GM19025 (cell line): Measurements from ENCODE around the gene HNRNPUL2.

Experiments
- ATAC-seq: cut with Tn5 transposase; IDR thresholded peaks from one replicate; pipeline ENCODE4 v1.9.1; 2021; ENCODE audit warnings: mild to moderate bottlenecking, low read depth, moderate library complexity; ENCODE audit not compliant: unreplicated experiment

HNRNPUL2 gene

GRCh38 chr11:62727872-62728170 lies 564 bp upstream of the HNRNPUL2 start:
- ATAC-seq, result peak; percentile 43

DNA sequence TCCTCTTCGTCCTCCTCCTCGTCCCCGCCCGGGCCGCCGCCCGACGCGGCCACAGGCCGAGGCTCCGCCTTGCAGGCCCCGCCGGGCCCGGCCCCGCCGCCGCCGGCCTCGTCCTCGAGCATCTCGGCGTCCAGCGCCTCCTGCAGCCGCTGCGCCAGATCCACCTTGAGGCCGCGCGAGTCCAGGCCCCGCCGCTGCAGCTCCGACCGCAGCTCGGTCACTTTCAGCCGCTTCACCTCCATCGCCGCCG lies 417 bp downstream of the HNRNPUL2 start:
- no peak for ATAC-seq

DNA sequence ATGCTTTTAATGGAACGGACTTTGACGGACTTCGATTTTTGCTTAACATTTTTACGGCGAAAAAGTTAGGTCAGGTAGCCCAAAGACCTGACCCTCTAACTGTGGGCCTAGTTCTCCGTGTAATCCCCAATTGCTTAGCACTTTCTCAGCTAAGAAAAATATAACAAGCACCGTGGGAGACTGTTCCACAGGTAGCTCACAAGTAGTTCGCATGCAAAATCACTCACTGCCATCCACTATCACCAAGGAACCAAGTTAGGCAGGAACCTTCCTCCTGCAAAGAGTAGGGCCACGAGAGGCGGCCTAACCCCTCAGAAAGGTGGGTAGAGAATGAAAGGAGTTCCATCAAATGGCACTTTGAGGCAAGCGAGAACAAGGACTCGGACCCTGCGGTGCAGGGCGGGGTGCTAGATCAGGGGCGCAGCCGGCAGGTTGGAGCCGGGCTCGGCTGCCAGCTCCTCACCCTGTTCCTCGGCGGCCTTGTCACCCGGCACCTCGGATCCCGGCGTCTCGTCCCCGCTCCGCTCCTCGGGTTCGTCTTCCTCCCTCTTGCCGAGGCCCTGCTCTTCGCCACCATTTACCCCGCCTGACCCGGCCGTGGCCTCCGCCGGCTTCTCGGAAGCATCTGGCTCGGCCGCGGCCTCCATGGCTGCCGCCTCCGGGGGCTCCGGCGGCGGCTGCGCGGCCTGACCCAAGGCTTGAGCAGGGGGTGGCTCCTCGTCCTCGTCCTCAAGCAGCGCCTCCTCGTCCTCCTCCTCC lies 922 bp downstream of the HNRNPUL2 start:
- ATAC-seq, result no peak

DNA sequence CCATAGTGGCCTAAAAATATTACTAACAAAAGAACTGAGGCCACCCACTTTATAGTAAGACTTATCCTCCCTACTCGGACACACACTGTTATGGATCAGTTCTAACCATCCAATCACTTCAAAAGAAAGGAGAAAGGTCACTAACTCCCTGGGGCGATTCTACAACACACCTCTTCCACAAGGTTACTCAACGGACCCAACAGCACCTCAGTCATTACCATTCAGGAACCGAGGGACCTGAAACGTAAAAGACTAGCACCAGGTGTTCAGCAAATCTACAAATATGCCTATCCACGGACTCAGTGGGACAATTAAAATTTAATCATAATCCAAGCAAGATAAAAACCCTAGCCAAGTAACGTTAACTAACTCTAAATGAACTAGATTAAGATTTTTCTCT lies 1.6 kb downstream of the HNRNPUL2 start:
- no peak for ATAC-seq

DNA sequence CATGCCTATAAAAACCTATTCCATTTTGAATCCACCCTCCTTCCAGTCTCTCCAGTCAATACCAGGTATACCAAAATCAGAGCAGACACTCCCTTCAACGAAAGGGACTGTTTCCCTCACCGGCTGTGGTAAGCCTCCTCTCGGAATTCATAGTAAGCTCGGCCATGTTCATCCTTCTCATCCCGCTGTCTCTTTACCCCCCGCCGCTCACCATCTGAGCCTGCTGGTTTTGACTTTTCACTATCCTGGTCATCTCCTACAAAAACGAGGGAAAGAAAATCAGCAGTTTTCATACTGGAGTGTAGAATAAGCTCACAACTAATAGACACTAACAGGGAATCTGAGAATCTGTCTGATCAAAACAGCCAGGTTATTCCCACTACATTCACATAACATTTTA lies 3.1 kb downstream of the HNRNPUL2 start:
- no peak for ATAC-seq

- ATAC-seq, result no peak
Measured at GRCh38 chr11:62721994-62722393, 5.3 kb downstream of the HNRNPUL2 start.

DNA sequence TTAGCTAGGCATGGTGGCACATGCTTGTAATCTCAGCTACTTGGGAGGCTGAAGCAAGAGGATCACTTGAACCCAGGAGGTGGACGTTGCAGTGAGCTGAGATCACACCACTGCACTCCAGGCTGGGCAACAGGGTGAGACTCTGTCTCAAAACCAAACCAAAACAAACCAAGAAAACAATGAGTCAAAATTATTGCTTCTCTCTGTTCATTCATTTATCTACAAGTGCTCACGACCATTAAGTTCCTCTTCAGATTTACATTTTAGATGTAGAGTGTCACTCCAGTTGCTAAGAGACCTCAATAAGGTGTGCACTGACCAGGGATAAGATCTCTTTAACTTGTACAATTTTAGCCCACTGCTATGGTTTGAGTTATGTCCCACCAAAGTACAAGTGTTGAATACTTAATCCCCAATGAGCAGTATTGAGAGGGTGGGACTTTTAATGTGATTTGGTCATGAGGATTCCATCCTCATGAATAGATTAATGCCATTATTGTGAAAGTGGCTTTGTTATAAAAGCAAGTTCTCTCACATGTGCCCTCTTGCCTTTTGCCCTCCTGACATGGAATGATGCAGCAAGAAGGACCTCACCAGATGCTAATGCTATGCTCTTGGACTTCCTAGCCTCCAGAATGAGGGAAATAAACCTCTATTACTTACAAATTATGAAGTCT lies 7.8 kb downstream of the HNRNPUL2 start:
- ATAC-seq, result no peak

- ATAC-seq, result no peak
Measured at GRCh38 chr11:62716816-62717215, 10.4 kb downstream of the HNRNPUL2 start.

- no peak for ATAC-seq
Measured at GRCh38 chr11:62716206-62716605, 11.1 kb downstream of the HNRNPUL2 start.

DNA sequence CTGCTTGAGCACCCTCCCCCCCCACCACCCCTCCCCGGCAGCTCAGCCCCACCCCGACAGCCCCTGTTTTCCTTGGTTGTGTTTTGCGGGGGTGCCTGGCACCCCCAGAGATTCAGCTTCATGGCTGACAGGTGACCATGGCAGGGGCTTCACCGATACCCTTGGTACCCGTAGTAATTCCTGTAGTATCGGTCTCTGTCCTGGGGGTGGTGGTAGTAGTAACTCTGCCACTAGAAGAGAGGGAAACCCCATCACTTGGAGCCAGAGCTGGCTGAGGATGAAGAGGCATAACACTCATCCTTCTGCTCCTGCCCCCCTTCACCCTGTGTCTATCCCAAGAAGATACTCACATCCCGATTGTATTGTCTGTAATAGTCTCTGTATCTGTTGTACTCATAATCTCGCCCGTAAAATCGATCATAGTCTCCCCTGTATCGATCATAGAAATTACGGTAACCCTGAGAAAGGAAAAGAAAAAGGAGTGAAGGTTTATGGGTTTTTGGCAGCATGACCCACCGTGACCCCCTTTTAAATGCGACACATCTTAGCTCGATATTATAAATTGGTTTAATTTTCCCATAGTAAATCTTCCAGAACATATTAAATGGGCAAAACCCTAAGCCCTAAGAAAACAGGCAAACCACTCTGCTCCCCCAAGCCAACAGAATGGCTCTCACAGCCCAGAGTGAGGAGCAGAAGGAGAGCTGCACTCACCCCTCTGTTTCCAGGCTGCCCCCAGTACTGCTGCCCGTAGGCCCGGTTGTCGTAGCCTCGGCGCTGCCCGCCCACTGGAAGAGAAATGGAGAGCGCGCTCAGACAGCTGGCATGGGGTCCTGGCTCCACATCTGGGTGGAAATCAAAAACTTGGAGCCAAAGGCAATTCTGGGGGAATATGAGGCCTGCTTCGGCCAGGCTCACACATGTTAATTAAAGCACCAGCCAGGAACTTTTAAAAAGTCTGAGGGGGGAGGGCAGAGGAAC lies 11.8 kb downstream of the HNRNPUL2 start:
- ATAC-seq, result no peak

- ATAC-seq, result no peak
Measured at GRCh38 chr11:62713343-62713742, 13.9 kb downstream of the HNRNPUL2 start.

- no peak for ATAC-seq
Measured at GRCh38 chr11:62712861-62713260, 14.4 kb downstream of the HNRNPUL2 start.

- ATAC-seq, result no peak
Measured at GRCh38 chr11:62712276-62712812, 14.9 kb downstream of the HNRNPUL2 start.

DNA sequence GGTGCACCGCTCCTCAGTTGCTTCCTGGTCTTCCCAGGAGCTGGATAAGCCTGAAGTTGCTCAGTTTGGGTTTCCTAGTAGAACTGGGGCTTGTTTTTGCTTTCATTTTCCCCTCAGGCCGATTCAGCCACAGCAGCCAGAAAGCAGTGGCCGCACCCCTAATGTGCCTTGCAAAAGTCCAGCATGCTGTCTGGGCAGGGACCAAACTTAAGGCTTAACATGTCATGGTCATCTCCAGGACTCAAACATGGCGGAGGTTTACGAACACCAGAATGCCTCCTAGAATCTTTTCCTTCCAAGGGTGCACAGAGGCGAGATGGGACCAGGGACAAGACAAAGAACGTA lies 17.3 kb downstream of the HNRNPUL2 start:
- no peak for ATAC-seq

- peak; percentile 66 for ATAC-seq
Measured at GRCh38 chr11:62709247-62710000, 17.8 kb downstream of the HNRNPUL2 start.

- ATAC-seq, result no peak
Measured at GRCh38 chr11:62708793-62709192, 18.5 kb downstream of the HNRNPUL2 start.

- no peak for ATAC-seq
Measured at GRCh38 chr11:62708392-62708791, 18.9 kb downstream of the HNRNPUL2 start.

DNA sequence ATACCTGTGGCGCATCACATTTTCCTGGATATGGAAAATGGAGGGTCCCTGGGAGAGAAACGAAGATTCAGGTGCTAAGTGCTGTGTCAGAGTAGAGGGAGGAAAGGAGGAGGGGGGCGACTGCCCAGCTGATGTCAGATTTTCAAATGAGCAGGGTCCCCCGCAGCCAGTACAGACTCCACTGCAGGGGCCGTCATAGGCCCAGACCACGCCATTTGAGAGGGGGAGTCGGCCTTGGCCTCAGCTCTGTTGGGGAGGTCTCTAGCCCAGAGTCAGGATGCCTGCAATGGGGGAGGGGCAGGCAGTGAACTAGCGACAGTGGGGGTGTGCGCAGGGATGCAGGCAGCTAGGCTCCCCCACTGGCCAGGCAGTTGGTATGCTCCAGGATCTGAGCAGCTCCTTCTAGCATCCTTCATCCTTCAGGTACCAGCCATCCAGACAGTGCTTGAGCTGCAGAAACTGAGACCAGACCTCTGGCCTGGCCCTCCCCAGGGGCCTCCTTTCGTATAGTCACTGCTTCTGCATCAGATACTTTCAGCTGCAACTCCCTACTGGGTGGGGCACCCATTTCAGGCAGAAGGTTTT lies 19.9 kb downstream of the HNRNPUL2 start, which contains the start of the genes BSCL2 and GNG3:
BSCL2 (minus strand) TSS at position 148 of the 585 bp plus-strand sequence. CDS start 229 bp downstream, outside the sequence.
GNG3 (plus strand) TSS at position 400 of the 585 bp plus-strand sequence. CDS start 620 bp downstream, outside the sequence.
- ATAC-seq, result no peak

DNA sequence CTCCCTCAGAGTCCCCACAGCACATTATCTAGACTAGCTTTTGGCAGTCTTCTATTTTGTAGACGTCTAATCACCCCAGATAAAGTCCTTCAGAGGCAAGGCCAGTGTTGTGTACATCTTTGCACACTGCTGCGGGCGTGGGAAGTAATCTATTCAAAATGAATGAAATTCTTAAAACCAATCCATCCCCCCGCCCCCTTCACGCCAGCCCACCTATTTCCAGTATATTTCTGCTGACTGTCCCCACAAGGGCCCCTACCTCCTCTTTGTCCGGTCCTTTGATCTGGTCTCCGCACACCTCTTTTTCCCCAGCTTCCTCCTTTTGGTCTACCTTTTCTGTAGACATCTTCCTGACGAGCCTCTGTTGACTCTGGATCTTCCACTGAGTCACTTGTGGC lies 20.4 kb downstream of the HNRNPUL2 start:
- no peak for ATAC-seq
